Measurements from ENCODE around the gene MMP1.

The MMP1 gene

GRCh38 chr11:102798012-102798746, at the start of gene MMP1:
Gene MMP1, minus strand, starts transcription at chr11:102798160. Its CDS starts 68 bp downstream, at chr11:102798092.
- DNase-seq, result no peak

DNA sequence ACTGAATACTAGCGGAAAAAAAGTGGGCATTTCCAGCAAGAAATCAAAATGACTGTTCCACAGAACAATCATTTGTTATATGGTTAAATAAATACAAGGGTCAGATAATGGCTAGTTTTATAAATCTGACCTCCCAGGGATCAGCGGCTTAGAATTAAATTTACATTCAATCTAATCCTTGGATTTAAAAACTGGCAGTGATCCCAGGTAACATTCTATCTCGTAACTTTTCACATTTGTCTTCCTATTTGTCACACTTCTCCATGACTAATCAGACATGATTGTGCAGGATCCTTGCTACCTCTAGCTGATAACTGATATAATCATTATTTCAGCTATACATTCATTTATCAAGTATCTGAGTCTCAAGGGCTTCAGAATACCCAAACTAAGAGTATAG, 48.3 kb upstream of the MMP1 start:
- DNase-seq, result no peak

GRCh38 chr11:102843489-102843888, 45.5 kb upstream of the MMP1 start, which contains the start of gene MMP3:
Gene MMP3, minus strand, starts transcription at chr11:102843609. Its CDS starts 63 bp downstream, at chr11:102843546.
- no peak for DNase-seq

DNA sequence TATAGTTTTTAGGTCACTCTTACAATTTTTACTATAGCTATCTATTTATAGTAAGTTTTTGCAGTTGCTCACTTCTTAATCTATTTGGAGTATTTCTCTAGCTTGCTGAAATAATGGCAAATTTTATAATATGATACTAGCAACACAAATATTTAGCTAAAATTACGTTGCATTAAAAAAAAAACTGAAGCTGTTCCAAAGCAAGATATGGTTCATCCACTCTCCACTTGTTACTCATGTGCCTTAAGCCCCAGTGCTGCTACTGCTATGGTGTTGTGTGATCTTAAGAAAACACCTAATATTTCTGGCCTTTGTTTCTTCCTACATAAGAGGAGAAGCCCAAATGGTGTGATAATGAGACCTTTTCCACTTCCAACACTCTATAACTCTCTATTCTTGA, 45.0 kb upstream of the MMP1 start:
- no peak for DNase-seq

- no peak for DNase-seq
Measured at GRCh38 chr11:102840018-102840417, 42.1 kb upstream of the MMP1 start.

GRCh38 chr11:102837646-102838045, 39.7 kb upstream of the MMP1 start:
- no peak for DNase-seq

DNA sequence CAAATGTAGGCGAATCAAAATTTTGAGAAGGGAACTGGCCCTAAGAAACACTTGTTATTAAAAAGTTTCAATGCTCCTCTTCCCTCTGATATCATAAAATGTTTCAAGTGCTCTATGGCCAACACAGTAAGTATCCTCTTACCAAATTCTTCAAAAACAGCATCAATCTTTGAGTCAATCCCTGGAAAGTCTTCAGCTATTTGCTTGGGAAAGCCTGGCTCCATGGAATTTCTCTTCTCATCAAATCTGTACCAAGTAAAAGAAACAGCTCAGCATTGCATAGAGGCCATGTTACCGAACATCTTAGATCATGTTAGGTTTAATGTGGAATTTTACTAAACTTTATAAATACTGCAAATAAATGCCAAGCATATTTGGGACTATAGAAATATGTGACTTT, 39.2 kb upstream of the MMP1 start:
- no peak for DNase-seq

DNA sequence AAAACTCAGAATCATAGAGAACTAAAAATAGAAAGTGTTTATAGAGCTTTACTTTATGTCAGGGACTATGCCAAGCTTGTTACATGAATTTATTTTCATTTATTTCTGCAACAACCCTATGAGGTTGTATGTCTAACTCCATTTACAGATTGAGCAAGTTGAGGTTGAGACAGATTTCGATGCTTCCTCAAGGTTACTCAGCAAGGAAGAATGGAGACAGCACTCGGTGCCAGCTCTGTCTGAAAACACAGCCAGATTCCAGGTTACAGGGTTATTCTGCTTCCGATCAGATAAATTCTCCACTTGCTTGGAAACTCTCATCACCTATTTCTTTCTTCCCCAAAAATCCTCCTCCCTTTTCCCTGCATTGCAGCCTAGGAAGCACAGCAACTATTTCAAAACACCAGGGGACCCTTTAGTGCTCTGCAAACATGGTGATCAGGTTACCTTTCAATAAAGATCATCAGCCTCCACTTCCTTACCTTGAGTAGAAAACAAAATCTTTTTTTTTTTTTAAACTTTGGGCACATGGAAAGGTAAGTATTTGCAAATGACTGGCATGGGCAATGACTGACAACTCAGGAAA, 38.4 kb upstream of the MMP1 start:
- no peak for DNase-seq

DNA sequence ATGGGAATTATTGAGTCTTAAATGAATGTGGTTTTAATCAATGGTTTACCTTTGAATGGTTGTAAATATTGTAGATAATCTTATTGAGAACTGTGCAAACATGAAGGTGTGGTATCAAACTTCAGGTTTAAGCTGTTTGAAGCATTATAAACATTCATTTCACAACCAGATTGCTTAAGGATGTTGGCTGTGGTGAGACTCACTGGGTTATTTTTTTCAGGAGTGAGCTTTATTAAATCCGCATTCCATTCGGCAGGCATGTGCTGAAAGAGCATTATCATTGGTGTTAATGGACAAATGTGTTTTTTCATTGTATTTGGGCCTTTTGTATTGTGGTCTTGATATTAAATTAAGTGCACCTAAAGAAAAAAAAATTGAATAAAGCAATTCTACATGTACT, 35.8 kb upstream of the MMP1 start:
- no peak for DNase-seq

GRCh38 chr11:102832612-102833011, 34.7 kb upstream of the MMP1 start:
- no peak for DNase-seq

GRCh38 chr11:102831489-102832440, 33.8 kb upstream of the MMP1 start:
- DNase-seq, result no peak

- no peak for DNase-seq
Measured at GRCh38 chr11:102831128-102831488, 33.1 kb upstream of the MMP1 start.

DNA sequence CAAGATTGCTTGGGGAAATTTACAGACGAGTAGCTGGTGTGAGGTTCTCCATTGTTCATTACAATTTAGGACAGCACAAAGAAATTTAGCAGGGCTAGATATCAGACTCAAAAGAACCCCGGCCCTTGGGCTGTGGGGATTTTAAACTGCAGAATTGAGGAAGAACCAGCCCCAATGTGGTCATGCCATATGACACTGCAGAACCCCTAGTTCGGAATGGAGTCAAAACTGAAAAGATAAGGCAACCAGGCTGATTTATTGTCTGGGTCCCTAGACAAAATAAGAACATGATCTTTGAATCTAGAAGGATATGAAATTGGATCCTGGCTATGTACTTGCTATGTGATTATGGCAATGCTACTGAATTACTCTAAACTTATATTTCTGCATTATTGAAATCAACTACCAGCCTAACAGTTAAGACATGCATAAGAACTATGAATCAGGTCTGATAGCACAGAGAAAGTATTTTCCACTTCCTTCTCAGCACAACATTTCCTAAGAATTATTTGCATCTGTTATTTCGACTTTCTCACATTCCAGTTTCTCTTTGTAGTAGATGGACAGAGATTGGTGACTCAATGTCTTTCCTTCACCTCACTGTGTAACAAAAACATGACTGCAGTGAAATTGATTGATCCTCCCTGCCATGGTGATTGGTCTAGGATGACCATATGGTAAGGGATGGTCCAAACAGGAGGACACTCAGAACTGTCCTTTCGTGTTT, 32.2 kb upstream of the MMP1 start:
- DNase-seq, result no peak

- DNase-seq, result no peak
Measured at GRCh38 chr11:102829316-102830000, 31.5 kb upstream of the MMP1 start.

DNA sequence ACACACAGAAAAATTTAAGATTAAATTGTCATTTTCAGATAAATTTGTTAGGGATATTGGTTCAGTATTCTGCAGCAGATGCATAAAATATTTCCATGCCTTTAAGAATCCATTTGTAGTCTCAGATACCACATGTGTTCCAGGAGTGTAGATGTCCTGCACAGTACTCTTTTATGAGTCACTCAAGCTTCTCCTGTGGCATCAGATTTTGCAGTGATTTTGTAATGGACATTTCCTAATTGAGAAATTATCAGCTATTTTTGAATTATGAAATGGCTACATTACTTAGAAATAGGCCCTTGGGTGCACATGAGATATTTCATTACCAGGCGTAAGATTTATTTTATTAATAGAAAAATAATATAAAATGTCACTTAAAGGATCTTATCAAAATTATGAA, 26.6 kb upstream of the MMP1 start:
- no peak for DNase-seq

GRCh38 chr11:102819491-102819890, 21.5 kb upstream of the MMP1 start:
- DNase-seq, result no peak

DNA sequence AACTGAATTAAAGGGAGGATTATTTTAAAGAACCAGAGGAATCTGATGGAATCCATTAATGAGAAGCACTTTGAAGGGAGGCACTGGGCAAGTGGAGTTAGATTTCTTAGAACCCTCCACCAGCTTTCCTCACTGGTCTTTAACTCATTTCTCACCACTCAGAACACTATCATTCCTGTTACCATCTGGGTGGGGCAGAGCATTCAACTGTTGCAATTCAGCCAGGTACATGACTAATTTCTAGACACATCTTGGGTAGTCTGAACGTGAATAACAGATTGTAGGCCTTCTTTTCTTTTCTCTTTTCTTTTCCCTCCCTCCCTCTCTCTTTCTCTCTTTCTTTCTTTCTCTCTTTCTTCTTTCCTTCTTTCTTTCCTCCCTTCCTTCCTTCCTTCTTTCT, 15.5 kb upstream of the MMP1 start:
- DNase-seq, result no peak

GRCh38 chr11:102812188-102812587, 14.2 kb upstream of the MMP1 start:
- no peak for DNase-seq

DNA sequence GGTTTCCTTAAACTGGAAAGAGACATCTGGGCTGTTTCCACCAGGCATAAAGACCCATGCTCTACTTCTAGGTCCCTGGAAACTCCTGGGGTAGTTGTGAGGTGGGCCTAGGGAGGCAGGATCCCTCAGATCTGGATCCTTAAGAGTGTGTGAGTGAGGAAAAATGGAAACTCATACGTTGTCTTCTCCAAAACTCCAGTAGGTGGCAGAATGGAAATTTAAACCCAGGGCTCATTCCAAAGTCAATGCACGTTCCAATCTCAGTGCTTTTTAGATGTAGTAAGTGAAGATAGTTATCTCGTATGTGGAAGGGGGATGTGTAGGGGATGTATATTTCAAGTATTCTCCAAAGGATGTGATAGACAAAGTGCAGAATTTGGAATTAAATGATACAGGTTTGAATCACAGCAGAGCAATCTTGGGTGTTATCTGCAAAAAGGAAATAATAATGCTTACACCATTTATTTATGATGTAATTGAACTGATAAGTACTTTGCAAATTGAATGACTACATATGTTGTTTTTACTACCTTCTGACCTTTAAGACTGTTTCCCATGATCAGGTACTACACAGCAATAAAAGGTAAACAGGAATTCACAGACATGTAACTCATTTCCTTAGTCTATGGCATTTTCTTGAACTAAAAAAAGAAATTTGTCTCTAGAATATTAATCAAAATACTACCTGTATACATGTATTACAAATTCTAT, 13.1 kb upstream of the MMP1 start:
- DNase-seq, result no peak

DNA sequence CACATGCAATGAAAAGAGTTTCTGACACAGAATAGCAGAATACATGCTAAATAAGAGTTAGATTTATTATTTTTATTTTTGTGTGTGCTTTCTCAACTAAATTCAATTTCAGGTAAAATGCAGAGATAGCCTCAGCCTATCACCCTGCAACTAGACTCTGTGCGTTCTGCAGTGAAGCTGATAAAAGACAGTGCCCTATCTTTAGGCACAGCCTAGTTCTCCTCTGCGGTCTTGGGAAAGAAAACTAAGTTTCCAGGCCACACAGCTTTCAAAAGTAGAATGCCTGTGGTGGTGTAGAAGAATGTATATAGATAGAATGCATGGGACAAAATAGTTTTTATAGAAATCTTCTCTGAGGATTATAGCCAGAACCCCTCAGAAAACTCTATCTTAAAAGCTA, 12.0 kb upstream of the MMP1 start:
- no peak for DNase-seq

DNA sequence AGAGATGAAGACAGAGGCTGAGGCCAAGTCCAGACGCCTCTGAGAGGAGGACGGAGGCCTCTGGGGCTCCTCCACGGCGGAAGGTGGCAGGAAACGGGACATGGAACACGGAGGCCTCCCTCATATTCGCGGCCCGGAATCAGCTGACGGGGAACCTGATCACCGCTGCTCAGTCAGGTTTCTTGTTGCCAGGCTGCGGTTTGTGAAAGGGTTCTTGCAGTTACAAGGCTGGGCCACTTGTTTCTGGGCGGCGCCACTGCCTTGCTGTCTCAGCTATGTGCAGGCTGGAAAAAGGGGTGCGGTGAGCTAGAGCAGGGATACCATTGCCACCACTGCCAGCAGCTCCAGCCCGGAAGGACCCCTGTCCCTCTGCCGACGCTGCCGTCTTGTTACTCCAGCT, 10.0 kb upstream of the MMP1 start:
- no peak for DNase-seq

DNA sequence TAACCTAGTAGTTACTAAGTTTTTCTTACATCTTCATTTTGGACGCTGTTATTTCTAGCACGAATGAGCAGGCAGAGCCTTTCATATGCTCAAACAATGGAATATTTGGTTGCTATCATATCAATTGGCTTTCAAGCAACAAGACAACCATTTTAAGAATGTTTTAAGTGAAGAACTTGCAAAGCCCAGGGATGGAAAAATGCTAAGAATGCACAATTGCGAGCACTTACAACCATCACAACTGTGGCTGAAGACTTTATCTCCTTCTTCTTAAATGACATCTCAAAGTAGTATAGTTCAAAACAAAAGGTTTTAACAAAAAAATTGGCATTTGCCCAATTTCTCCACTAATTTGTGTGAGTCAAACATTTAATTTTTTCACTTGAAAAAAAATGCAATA, 8.3 kb upstream of the MMP1 start:
- no peak for DNase-seq
